HG02970 (cell line): ENCODE results near the gene TMEM212.
"Not testable (repeated sequence)": the region's sequence is repeated elsewhere in the genome, so short reads cannot be mapped to it uniquely, and the experiment has no call there.

ENCODE experiments used
- ATAC-seq: cut with Tn5 transposase; IDR thresholded peaks from one replicate; pipeline ENCODE4 v1.9.1; 2021; ENCODE audit warnings: mild to moderate bottlenecking, moderate library complexity, moderate number of reproducible peaks; ENCODE audit not compliant: unreplicated experiment, low FRiP score

The TMEM212 gene

DNA sequence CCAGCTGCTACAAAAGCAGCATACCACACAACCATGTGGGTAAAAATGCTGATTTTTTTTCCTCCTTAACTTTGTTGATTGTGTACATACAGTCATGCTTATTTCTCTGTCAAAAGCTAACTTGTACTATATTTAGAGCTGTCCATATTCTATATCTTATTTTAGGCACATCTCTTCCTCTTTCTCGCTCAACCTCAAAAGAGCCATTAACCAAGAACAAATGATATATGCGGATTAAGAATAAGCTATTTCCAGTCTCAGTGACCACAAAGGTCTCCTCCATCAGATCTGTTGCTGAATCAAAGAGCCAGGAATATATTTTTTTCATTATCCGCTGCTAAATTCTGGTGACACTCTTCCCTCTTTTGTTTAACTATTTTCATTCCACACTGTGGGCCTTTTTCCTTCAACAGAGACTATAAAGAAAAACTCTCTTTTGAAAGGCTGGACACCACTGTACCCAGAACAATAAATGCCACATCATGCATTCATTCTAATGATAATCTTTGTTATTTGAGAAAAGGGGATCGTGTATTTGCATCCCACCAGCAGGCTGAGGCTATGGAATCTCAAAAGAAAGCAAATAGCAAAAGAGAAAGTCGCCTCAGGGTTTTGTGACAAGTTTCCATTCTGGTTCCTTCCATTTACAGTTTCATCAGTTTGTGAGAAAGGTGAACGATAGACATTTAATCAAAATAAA lies 8.0 kb downstream of the TMEM212 start:
- ATAC-seq: no peak

DNA sequence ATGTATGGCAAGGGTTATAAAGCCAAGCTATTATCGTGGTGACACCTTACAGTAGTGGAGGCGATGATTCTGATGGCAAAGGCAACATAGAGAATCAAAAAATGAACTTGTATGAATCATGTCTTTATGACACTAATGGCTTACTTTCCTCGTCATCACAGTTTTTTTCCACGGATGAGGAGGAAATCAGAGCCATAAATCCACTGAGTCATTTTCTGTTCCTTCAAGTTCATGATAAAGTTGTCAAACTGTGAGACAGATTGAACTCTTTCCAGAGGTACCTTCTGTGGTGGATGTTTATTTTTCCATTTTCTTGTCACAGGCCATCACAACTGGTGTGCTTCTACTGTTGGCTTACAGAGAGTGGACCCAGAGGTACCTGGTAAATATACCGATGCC lies 8.5 kb downstream of the TMEM212 start:
- ATAC-seq: no peak

DNA sequence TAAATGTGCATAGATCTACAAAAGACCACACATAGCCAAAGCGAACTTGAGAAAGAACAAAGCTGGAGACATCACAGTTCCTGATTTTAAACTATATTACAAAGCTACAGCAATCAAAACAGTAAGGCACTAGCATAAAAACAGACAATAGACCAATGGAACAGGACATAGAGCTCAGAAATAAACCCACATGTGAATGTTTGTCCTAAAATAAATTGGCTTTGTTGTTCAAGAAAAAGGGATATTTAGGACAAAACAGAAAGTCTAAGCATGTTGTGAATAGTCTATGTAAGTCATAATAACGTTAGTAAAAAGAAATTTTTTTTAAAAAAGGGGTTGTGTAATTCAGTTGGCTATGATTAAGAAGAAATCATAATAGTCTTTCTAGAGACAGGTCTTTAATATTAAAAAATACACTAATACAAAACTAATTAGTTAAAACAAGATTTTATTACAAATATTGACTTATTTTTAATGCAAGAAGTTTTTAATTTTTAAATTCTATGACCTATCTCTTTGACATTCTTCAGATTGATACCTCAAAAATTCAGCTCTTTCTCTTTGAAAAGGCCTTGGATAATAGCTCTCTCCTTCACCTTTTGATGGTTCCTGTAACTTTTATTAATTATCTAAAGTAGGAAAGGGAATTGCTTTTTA lies 11.6 kb downstream of the TMEM212 start:
- no peak for ATAC-seq

DNA sequence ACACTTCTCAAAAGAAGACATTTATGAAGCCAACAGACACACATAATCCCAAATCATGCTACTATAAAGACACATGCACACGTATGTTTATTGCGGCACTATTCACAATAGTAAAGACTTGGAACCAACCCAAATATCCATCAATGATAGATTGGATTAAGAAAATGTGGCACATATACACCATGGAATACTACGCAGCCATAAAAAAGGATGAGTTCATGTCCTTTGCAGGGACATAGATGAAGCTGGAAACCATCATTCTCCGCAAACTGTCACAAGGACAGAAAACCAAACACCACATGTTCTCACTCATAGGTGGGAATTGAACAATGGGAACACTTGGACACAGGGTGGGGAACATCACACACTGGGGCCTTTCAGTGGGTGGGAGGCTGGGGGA lies 15.6 kb downstream of the TMEM212 start:
- ATAC-seq: not testable (repeated sequence)

DNA sequence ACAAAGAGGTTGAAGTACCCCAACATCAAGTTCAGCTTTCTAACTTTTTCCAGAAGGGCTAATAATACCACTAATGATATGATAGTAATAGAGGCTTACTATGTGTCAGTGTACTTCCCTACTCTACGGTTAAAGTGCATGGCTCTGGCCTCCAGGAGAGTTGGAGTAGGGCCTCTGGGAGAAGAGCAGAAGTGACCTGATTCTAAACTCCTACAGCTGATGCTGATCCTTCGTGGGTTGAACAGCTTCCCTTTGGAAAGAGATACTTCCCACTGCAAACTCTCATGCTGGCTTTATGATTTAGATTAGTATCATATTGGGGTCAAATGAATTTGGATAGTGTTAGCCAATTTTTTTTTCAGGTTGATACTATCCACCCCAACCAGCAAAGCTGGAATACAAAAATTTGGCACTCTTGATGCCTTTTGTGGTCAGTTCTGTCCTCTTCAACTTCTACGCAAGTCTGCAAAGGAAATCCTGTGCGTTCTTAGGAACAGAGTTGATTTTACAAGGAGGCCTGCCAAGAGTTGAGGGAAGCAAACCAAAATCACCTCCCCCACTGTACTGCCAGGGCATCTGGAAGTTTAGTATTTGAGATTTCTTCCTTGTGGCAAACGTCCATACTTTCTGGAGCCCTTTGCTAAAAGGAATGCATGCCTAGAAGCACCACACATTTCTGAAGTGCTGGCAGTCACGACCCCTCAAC lies 17.8 kb downstream of the TMEM212 start:
- ATAC-seq: no peak

DNA sequence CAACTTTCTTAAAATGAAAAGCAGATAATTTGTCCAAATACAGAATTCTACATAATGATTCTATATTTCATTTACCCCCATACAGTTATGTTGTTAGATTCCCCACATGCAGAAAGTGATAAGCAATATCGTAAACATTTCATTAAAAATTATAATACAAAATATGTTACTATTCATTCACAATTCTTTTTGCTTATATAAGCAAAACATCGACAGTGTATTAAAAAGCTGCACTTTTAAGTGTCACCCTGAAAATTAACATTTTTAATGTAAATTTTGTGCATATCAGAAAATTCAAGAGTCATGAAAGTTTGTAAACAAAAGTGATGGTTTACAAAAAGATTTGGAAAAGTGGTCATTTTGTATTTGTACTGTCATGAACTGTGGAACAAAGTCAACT lies 19.2 kb downstream of the TMEM212 start:
- no peak for ATAC-seq

DNA sequence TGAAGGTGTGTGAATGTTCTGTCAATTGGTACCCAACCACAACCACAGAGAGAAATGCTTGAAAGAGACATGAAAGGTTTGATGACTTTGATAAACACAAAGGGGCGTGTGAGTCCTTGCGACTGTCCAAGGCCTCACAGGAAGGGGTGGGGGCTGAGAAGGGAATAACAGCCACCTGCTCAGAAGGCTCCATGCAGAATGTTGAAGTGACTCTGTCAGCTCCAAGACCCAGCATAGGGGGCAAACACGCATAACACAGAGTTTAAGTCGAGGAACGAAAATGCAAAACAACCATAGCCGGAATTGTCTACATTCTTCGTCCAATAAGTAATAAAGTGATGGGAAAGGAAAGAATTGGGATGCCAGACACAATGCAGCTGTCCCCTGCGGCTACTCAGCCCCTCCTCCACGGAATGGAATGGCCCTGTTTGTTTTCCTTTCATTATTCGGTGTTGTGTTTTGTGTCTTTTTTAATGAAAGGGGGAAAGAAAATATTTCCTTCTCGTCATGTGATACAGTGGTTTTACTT lies 19.9 kb downstream of the TMEM212 start:
- no peak for ATAC-seq

DNA sequence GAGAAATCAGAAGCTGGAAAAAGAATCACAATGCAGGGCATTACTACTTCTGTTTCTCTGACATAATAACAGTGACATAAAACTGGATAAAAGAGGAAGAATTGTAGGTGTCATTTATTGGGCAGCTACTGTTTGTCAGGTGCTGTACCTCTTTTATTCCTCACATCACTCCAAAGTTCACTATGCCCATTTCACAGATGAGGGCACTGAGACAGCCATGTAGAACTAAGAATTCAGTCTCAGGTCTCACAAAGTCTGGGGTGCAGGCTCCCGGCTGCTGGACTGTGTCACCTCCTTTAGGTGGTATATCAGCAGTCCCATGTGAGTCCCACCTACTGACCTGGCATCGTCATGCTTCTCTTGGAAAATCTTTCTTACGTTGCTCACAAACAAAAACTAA lies 20.8 kb downstream of the TMEM212 start:
- ATAC-seq: no peak

DNA sequence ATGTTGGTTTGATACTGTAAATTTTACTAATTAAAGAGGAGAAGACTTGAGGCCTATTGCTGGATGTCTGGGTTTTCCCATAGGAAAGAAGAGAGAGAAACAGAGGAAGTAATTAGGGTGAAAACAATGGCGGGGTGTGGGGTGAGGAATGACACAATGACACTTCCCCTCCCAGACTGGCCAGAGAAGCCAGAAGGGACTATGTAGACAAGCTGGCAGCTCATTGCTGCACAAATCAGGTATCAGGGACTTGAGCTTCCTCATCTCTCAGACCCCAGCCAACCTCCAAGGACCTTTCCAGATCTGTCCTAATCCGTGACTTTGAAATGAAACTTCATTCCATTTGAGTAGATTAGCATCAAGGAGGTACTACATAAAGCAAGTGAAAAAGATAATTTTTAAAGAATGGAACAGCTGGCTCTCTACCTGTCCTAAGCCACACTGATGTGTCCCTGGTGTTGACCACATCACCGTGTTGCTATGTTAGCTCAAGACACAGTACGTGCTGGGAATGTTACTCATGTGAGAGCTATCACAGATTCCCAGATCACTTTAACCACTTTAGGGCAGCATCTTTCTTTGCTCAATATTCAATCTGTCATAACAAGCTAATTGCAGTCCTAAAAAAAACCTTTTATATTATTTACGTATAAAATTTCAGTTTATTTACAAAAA lies 22.2 kb downstream of the TMEM212 start:
- ATAC-seq: no peak

DNA sequence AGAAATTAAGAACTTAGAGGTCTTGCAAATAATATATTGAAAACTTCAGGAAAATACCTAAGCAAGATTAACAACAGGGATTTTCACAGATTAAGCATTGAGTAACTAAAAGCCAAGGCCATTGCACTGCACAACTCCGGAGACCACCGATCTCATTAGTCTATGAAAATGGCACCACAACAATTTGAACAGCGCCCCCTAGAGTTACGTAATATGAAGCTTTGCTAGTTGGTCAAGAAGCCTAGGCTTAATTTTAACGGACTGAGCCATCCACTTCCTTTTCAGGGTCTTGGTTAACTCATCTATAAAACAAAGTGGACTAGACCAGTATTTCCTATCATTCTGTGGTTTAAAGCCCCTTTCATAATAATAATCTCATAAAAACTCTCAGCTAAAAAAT lies 24.8 kb downstream of the TMEM212 start:
- no peak for ATAC-seq

DNA sequence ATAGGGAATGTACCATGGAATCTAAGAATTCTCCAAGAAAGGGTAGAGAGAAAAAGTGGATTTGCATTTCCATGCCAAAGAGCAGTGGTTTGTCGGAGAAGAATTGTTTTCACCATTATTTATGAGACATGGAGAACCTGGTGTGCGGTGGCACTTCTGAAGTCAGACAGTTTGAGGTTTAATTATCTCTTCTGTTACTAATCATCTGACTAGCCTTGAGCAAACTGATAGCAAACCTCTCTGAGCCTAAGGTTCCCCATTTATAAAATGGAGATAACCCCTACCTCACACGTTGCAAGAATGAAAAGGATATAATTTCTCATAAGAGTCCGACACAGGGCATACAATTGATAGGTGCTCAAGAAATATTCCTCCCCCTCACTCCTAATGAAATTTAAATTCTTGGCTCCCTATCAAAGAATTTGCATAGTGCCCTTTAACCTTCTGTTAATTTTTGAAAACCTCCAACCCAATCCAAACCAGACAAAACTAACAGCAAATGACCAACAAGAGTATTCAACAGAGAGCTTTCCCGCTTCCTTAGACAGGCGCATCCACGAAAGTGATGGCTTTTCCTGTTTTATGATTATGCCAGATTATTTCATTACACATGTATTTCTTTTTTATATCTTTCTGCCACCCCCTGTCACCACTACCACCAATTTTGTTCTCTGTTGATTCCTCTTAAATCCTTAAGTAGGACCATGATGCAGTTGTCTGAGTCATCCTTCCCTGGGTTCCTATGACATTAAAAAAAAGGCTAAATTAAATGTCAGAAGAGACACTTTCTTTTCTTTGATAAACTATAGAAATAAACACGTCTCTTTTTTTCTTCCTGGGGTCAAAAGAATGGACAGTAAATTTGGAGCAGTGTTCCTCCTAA lies 28.5 kb downstream of the TMEM212 start:
- no peak for ATAC-seq

DNA sequence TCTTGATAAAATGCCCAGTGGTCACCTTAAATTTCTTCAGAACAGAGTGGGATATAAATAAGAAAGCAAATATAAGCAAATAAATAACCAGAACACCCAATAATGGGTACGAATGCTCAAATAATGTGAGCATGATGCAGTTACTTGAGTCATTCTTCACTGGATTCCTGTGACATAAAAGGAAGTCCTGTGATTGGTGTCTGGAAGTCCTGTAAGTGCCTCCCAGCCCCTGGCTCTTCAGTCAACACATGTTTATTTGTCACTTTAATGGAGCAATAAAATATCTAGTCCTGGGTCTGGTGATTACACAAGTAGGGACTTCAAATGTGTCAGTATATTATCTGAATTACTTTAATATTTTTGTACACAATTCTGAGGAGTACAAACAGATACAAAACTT lies 30.4 kb downstream of the TMEM212 start:
- ATAC-seq: no peak

DNA sequence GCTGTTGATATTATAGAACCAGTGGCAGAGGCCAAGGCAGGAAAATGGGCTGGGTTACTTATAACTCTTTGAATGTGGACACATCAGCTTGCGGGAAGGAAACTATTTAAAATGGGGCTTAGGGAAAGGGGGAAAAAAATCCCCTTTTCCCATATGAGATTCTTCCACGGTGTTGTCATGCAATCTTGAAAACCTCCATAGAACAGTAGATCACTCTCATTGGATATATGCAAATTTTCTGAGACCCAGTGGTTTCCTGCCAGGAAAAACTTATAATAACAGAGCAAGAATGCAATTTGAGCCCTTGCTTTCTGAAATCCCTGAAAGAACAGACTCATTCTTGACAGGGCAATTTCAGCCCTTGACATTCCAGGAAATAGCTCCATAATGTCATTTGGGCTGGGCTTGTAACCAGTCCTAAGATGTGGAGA lies 31.1 kb downstream of the TMEM212 start:
- ATAC-seq: no peak

DNA sequence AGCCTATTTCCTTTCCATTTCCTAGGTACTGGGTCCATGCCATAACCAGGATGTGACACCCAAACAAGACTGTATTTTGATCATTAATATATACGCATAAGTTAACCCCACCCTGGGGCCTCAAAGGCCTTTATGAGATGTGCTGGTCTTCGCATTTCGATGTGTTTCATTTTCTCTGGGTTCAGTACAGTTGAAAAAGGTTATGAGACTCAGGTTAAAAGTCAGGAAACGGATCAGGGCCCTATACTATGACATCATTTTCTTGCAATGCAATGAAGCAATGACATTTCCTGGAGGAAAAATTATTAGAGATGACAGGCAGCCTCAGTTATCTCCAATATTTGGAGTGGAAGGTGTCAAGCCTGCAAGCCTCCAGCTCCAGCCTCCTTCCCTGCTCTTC lies 31.7 kb downstream of the TMEM212 start:
- ATAC-seq: no peak

DNA sequence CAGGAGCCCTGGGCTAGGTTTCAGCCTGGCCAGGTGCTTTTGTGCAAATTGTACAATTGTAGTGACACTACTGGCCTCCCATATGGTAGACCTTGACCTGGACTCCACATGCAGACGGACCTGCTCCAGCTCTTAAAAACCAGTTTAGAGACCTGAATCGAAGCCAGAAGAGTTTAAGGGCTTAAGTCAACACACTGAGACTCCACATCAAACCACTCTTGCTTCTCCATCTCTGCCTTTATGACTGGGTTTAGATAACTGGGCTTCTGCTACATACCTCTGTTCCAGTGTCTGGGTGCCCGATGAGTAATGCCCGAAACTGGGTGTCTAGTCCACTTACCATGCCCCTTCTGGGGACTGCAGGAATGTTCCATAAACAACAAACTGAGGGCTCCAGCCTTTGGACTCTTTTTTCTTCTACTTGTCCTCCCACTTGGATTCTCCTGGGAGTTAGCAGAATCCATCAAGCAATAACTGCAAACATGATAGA lies 32.8 kb downstream of the TMEM212 start:
- no peak for ATAC-seq

DNA sequence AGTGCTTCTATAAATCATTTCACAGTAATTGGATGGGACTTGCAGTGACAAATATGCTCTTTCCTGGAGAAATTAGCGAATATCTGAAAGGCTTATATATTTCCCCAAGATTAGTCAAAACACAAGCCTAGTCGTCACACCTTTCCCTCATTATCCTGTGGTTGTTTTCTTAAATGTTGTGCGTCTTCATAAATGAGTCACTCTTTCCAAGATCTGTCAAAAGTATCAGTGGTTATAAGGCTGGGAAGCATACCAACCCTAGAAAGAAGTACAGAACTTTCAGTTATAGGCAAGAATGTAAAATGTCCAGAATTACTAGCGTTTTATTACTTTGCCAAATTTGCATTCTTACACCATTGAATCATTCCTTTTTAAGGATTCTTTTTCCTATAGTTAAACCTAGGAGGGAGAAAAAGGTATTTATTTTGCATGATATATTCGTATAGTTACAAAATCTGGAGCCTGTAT lies 33.6 kb downstream of the TMEM212 start:
- no peak for ATAC-seq

DNA sequence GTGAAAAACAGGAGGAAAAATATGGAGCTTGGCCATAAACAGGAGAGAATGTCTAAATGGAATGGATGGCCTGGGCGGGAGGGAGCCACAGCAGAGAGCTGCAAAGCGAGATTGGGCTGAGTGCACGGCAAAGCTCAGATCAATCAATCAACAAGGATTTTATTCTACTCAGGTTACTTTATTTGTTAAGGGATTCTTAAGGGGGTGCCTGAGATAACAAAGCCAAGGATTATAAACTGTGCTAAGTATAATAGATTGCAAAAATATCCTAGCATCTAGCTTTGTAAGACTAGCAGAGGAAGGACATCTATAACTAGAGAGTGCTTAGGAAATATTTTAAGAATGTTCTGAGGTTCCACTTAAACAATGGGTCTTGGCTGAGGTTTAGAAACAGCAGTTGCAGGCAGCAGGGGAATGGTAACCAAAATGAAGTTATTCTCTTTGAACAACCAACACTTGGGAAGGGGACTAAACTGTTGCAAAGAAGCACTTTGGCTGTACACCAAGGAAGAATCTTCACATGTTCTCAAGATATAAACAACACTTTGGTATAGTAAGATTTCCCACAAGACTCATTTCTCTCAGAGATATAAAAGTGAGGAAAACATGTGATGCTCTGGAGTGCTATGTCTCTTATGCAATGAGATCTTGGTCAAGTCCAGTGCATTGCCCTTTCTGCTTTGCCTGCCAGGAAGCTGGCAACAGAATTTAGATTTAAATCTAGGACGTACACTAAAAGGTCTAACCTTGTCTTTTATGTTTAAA lies 35.5 kb downstream of the TMEM212 start:
- no peak for ATAC-seq

DNA sequence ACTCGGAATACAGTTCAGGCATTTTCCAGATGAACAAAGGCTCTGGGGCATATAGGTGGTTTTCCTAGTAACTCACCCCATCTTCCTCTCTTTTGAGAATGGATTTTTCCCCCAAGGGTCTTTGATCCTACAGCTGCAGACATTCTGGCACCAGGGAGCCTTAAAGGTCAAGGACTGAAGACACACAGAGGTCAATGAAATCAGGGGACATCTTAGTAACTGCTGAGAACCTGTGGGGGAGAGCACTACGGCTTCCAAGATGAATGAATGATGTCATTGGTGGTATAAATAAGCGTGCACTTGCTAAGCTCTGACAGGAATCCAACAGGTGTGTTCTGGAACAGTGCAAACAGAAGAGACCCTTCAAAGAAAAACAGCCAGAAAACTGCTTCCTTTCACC lies 36.3 kb downstream of the TMEM212 start:
- ATAC-seq: no peak
